RCC 7860 (cell line): ENCODE data around the gene ATXN2L.
"Not testable (repeated sequence)": the region's sequence is repeated elsewhere in the genome, so short reads cannot be mapped to it uniquely, and the experiment has no call there.

ENCODE experiments used
- DNase-seq: peaks from one replicate; pipeline ENCODE4 v3.0.0-alpha.2; 2015; ENCODE audit warnings: low spot score
- FAIRE-seq: peaks from 2 replicates; lab custom pipeline; 2012; peaks lifted over from hg19 to GRCh38; lab: Jason Lieb, UNC

ATXN2L gene

GRCh38 chr16:28869201-28869600 lies 46.4 kb downstream of the ATXN2L start:
- DNase-seq (no peak), FAIRE-seq (no peak)

- DNase-seq (no peak), FAIRE-seq (no peak)
Observed at GRCh38 chr16:28872952-28873351, 50.2 kb downstream of the ATXN2L start.

GRCh38 chr16:28873543-28874201 lies 50.9 kb downstream of the ATXN2L start:
- FAIRE-seq (no peak), DNase-seq (no peak)

GRCh38 chr16:28874406-28874805 lies 51.6 kb downstream of the ATXN2L start:
- FAIRE-seq: no peak
- DNase-seq: no peak

- no peak for FAIRE-seq
- DNase-seq: no peak
Observed at GRCh38 chr16:28875134-28876018, 52.6 kb downstream of the ATXN2L start.

GRCh38 chr16:28876019-28876659 lies 53.3 kb downstream of the ATXN2L start:
- DNase-seq (no peak), FAIRE-seq (no peak)

- FAIRE-seq (no peak), DNase-seq (no peak)
Observed at GRCh38 chr16:28876973-28877654, 54.3 kb downstream of the ATXN2L start.

- FAIRE-seq: no peak
- DNase-seq: no peak
Observed at GRCh38 chr16:28877655-28878000, 54.8 kb downstream of the ATXN2L start.

- FAIRE-seq (no peak), DNase-seq (no peak)
Observed at GRCh38 chr16:28878083-28878926, 55.5 kb downstream of the ATXN2L start, which contains the start of gene ATP2A1. Gene ATP2A1 (plus strand): TSS chr16:28878488. CDS start chr16:28878672, 184 bp downstream.

GRCh38 chr16:28879261-28879840 lies 56.6 kb downstream of the ATXN2L start:
- FAIRE-seq (no peak), DNase-seq (no peak)

- DNase-seq (peak; percentile 65), FAIRE-seq (no peak)
Observed at GRCh38 chr16:28879841-28880588, 57.2 kb downstream of the ATXN2L start.

- no peak for FAIRE-seq
Observed at GRCh38 chr16:28880589-28880915, 57.8 kb downstream of the ATXN2L start.

GRCh38 chr16:28880955-28881354 lies 58.2 kb downstream of the ATXN2L start:
- FAIRE-seq (no peak), DNase-seq (no peak)

More at GRCh38 chr16:28880589-28880915, 57.8 kb downstream of the ATXN2L start:
- DNase-seq: no peak

GRCh38 chr16:28881565-28881964 lies 58.8 kb downstream of the ATXN2L start:
- not testable (repeated sequence) for DNase-seq, FAIRE-seq

- no peak for FAIRE-seq
Observed at GRCh38 chr16:28882551-28883160, 59.9 kb downstream of the ATXN2L start.

GRCh38 chr16:28883221-28883996 lies 60.6 kb downstream of the ATXN2L start:
- FAIRE-seq: no peak
- no peak for DNase-seq

More at GRCh38 chr16:28882551-28883160, 59.9 kb downstream of the ATXN2L start:
- DNase-seq: no peak

GRCh38 chr16:28884045-28884444 lies 61.2 kb downstream of the ATXN2L start:
- FAIRE-seq (no peak), DNase-seq (no peak)
